ENCODE results near the gene CBS.
"Not testable (repeated sequence)": the region's sequence is repeated elsewhere in the genome, so short reads cannot be mapped to it uniquely, and the experiment has no call there.

Gene CBS

GRCh38 chr21:43045165-43045875, 30.3 kb downstream of the CBS start:
- peak overlapping the region; percentile 81 for H3K27ac Mint-ChIP-seq
- DNase-seq (ENCODE audit: low spot score); H3K27me3 Mint-ChIP-seq (ENCODE audit: low read depth); H3K36me3 Mint-ChIP-seq (ENCODE audit: low read depth); H3K9me3 Mint-ChIP-seq; H3K4me1 Mint-ChIP-seq (ENCODE audit: low read depth): not testable (repeated sequence)
- peak overlapping the region; percentile 22 for H3K4me3 Mint-ChIP-seq

DNA sequence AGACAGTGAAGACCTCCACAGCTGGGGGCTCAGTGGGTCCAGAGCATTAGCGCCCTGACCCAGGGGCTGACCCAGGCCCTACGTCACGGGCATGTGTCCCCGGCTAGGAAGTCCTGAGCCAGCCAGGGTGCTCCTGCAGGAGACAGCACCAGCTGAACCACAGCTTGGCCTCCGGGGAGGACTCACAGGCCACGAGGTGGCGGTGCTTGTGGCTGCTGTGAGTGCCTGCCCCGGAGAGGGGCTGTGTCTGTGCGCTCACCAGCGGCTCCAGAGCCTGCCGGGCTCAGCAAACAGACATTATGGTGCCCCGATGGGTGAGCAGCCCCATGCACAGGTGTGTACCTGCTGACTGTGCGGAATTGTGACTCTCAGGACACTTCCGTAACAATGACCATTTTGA, 31.1 kb downstream of the CBS start:
- not testable (repeated sequence) for H3K9me3 Mint-ChIP-seq; DNase-seq (ENCODE audit: low spot score); H3K4me3 Mint-ChIP-seq; H3K27ac Mint-ChIP-seq; H3K36me3 Mint-ChIP-seq (ENCODE audit: low read depth); H3K4me1 Mint-ChIP-seq (ENCODE audit: low read depth); H3K27me3 Mint-ChIP-seq (ENCODE audit: low read depth)

GRCh38 chr21:43043291-43043690, 32.3 kb downstream of the CBS start:
- not testable (repeated sequence) for H3K9me3 Mint-ChIP-seq; H3K27ac Mint-ChIP-seq; H3K27me3 Mint-ChIP-seq (ENCODE audit: low read depth); H3K4me3 Mint-ChIP-seq; DNase-seq (ENCODE audit: low spot score); H3K36me3 Mint-ChIP-seq (ENCODE audit: low read depth); H3K4me1 Mint-ChIP-seq (ENCODE audit: low read depth)

DNA sequence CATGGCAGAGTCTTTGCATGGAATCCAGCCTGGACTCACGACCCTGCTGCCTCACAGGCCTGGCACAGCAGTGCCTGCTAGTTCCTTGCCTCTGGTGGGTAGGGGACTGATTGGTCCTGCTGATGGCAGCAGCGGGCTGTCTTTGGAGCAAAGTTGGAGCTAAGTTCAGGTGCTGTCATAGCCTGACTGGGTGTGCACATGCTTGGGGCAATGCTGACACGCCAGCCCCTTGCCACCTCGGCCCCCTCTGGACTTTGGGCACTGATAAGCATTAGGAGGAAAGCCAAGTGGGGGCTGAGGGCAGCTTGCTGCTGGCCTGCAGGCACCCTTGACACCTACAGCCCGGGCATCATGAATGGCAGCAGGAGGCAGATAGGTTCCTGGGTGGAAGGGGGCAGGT, 33.5 kb downstream of the CBS start:
- not testable (repeated sequence) for H3K4me3 Mint-ChIP-seq; H3K4me1 Mint-ChIP-seq (ENCODE audit: low read depth); DNase-seq (ENCODE audit: low spot score); H3K27me3 Mint-ChIP-seq (ENCODE audit: low read depth); H3K27ac Mint-ChIP-seq; H3K36me3 Mint-ChIP-seq (ENCODE audit: low read depth); H3K9me3 Mint-ChIP-seq

DNA sequence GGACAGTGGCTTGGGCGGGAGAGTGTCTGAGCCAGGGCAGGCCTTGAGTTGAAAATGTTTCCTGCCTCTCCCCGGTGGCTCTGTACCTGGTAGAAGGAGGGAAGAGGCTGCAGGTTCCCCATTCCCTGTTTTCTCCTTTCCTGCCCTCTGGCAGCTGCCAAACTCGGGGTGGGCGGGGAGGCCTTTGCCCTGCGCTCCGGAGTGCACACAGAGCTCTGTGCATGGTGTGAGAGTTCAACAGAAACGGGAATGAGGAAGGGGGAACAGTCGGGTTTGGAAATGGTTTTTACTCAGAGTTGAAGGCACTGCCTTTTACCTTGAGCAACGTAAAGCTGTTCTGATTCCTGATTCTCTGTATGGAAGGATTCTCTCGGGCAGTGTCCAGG, 37.0 kb downstream of the CBS start:
- H3K9me3 Mint-ChIP-seq; DNase-seq (ENCODE audit: low spot score); H3K27me3 Mint-ChIP-seq (ENCODE audit: low read depth); H3K4me3 Mint-ChIP-seq; H3K4me1 Mint-ChIP-seq (ENCODE audit: low read depth); H3K36me3 Mint-ChIP-seq (ENCODE audit: low read depth); H3K27ac Mint-ChIP-seq: not testable (repeated sequence)

DNA sequence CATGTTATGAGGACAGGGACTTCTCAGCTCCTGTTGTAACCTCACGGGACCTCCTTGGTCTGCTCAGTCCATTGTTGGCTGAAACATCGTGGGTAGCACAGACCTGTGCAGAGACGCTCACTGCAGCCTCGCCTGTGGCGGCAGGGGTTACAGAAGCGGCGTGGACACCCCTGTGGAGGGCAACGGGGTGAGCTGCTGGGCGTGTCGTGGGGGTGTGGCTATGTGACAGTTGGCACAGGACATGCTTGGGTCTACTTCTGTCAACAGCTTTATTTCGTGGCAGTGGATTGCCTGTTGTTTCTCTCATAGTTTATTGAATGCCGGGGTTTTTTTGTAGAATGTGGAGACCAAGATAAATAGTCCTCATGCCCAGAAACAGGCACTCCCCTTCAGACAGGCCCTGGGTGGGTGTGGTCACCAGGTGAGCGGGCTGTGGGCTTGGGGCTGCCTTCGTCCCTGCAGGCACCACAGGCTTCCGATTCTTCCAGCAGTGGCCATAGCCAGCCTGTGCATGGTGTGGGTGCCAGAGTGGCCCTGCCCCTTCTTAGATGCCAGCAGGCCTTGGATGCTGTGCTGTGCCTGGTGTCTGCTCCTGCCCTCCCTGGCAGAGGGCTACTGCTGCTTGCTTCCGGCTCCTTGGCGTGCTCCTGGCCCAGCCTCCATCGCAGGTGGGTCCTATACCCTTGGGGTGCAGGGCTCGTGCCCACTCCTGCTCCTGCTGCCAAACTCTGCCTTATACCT, 37.5 kb downstream of the CBS start:
- H3K4me3 Mint-ChIP-seq; H3K9me3 Mint-ChIP-seq; H3K36me3 Mint-ChIP-seq (ENCODE audit: low read depth); DNase-seq (ENCODE audit: low spot score); H3K4me1 Mint-ChIP-seq (ENCODE audit: low read depth); H3K27ac Mint-ChIP-seq; H3K27me3 Mint-ChIP-seq (ENCODE audit: low read depth): not testable (repeated sequence)

- not testable (repeated sequence) for H3K27ac Mint-ChIP-seq
These were observed 38.7 kb downstream of the CBS start for GRCh38 chr21:43036889-43037288.

DNA sequence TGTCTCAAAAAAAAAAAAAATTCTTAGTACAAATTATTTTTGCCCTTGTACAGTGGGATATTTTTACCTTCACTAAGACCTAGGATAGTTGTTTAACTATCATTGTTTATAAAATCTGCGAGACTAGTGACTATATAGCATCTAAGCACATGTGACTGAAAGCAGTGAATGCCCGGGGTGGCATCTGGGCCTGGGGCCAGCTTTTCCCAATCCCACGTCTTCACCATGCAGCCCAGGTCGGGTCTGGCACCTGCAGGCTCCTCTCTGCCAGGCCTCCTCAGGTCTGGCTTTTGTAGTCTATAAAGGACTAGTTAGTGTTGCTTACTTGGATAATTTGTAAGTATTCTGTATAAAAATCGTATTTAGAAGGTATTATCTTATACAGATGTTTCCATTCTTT, 40.8 kb downstream of the CBS start:
- H3K27ac Mint-ChIP-seq = no peak overlapping the region
- no peaks in the 10 kb centered on the region for H3K4me1 Mint-ChIP-seq (ENCODE audit: low read depth)
- no peak overlapping the region for H3K4me3 Mint-ChIP-seq
- no peak for DNase-seq (ENCODE audit: low spot score)
- no peaks in the 10 kb centered on the region for H3K27me3 Mint-ChIP-seq (ENCODE audit: low read depth)
- H3K36me3 Mint-ChIP-seq (ENCODE audit: low read depth) = peaks cover 7% of the 10 kb centered on the region
- no peaks in the 10 kb centered on the region for H3K9me3 Mint-ChIP-seq

More at GRCh38 chr21:43036889-43037288, 38.7 kb downstream of the CBS start:
- H3K4me1 Mint-ChIP-seq (ENCODE audit: low read depth); DNase-seq (ENCODE audit: low spot score); H3K27me3 Mint-ChIP-seq (ENCODE audit: low read depth); H3K36me3 Mint-ChIP-seq (ENCODE audit: low read depth); H3K9me3 Mint-ChIP-seq; H3K4me3 Mint-ChIP-seq: not testable (repeated sequence)

- Mint-ChIP-seq H3K27me3 (ENCODE audit: low read depth) (no peaks in the 10 kb centered on the region), H3K4me1 (ENCODE audit: low read depth) (no peaks in the 10 kb centered on the region), H3K9me3 (no peaks in the 10 kb centered on the region), H3K36me3 (ENCODE audit: low read depth) (peaks cover 10% of the 10 kb centered on the region), H3K4me3 (no peak overlapping the region), H3K27ac (no peak overlapping the region)
- no peak for DNase-seq (ENCODE audit: low spot score)
These were observed 41.5 kb downstream of the CBS start for GRCh38 chr21:43034101-43034500.

GRCh38 chr21:43031121-43031619, 44.5 kb downstream of the CBS start:
- Mint-ChIP-seq H3K4me1 (ENCODE audit: low read depth) (no peaks in the 10 kb centered on the region), H3K36me3 (ENCODE audit: low read depth) (peaks cover 20% of the 10 kb centered on the region), H3K9me3 (no peaks in the 10 kb centered on the region), H3K27ac (no peak overlapping the region), H3K27me3 (ENCODE audit: low read depth) (no peaks in the 10 kb centered on the region), H3K4me3 (no peak overlapping the region)
- DNase-seq (ENCODE audit: low spot score) = no peak

GRCh38 chr21:43029785-43030184, 45.9 kb downstream of the CBS start:
- no peaks in the 10 kb centered on the region for H3K27me3 Mint-ChIP-seq (ENCODE audit: low read depth)
- H3K4me1 Mint-ChIP-seq (ENCODE audit: low read depth) = no peaks in the 10 kb centered on the region
- peaks cover 22% of the 10 kb centered on the region for H3K36me3 Mint-ChIP-seq (ENCODE audit: low read depth)
- no peak for DNase-seq (ENCODE audit: low spot score)
- H3K9me3 Mint-ChIP-seq = no peaks in the 10 kb centered on the region
- no peak overlapping the region for H3K27ac Mint-ChIP-seq
- no peak overlapping the region for H3K4me3 Mint-ChIP-seq

DNA sequence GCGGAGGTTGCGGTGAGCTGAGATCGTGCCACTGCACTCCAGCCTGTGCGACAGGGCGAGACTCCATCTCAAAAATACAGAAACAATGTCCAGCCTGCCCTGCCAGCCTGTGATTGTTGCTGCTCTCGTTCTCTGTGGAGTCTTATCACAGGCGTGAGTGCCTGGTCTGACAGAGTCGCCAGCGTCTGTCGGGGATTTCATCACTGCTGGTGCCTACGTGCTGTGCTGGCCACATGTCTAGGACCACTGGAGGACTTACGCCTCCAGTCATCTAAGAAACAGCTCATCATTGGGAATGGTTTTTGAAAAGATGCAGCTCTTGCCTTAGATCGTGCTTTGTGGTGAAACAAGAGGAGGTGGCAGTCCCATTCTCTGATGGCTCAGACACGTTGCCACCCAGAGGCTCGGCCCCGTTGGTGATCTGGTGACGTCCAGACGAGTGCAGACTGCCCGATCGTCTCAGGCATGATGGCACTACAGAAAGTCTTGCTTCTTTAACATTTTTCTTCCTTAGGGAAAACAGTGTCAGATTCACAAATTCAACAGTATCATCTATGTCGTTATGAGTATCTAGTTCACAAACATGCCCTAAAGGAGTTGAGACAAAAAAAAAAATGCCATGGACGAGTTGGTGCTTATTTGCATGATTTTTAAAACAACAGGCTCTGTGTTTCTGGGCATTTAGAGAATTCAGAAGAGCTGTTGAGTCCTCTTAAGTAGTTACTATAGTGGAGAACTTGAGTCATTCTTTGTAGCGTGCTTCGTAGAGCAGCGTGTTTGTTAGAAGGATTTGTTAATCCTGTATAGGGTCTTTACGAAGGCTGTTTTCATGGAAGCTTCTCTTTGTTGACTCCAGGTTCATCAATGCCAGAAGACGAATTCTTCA, 47.5 kb downstream of the CBS start:
- Mint-ChIP-seq H3K36me3 (ENCODE audit: low read depth) (peaks cover 22% of the 10 kb centered on the region), H3K27ac (no peak overlapping the region)

GRCh38 chr21:43025636-43026180, 49.9 kb downstream of the CBS start:
- Mint-ChIP-seq H3K36me3 (ENCODE audit: low read depth) (peaks cover 24% of the 10 kb centered on the region), H3K27me3 (ENCODE audit: low read depth) (no peaks in the 10 kb centered on the region), H3K9me3 (no peaks in the 10 kb centered on the region), H3K4me1 (ENCODE audit: low read depth) (no peaks in the 10 kb centered on the region), H3K27ac (no peak overlapping the region), H3K4me3 (no peak overlapping the region)
- no peak for DNase-seq (ENCODE audit: low spot score)

More for the DNA sequence above, 47.5 kb downstream of the CBS start:
- H3K4me1 Mint-ChIP-seq (ENCODE audit: low read depth) = no peaks in the 10 kb centered on the region
- no peaks in the 10 kb centered on the region for H3K27me3 Mint-ChIP-seq (ENCODE audit: low read depth)
- H3K9me3 Mint-ChIP-seq = no peaks in the 10 kb centered on the region
- DNase-seq (ENCODE audit: low spot score) = no peak
- no peak overlapping the region for H3K4me3 Mint-ChIP-seq

All from T-helper 2 cell treated with Interferon-gamma antibody and Interleukin-4, amounts not matched to agents 5 μg/mL and 100 μg/mL, for 36 hours (primary cell).